ENCODE results near the gene SNAPC5. TPM values are rescaled to one million over a fixed set of nuclear protein-coding genes. Genes with fewer than 3 reads are reported as not detected.
A peak's percentile ranks its signal among the peaks of the same experiment; 100 is the strongest.

The SNAPC5 gene
- polyA plus RNA-seq, 3 donors, result 15.6 to 32.5 (median 30.2) TPM

DNA sequence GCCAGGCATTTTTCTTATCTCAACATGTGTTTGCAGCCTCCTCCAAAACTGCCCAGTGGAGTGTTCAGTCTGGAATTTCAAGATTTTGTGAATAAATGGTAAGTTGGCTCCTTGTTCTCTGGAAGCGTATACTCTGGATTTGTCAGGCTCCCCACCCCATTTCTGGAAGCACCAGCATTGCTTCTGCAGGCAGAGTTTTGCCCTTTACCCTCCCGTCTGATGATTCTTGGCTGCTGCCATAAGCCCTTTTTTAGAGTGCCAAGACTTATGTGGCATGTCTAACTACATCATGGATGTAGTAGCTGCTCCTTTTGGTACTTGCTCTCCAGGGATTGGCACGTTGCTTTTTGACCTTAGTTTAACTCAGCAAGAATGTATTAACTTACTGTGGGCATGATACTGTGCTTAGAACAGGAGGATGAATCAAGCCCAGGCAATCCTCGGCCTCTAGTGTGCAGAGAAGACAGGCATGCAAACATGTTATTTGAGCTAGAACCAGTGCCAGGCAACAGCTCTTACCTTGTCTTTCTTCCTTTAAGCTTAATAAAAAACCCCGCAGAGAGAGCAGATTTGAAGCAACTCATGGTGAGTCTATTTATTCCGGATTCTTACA lies 8.3 kb downstream of the SNAPC5 start:
- Histone ChIP-seq H3K27me3 (ENCODE audit: control insufficient read depth in 2 of 2, insufficient read depth in 2 of 2, low read length in 2 of 2) (no peaks in the 10 kb centered on the region), H4K20me1 (ENCODE audit: insufficient read depth, low read length) (peaks cover 49% of the 10 kb centered on the region), H3K4me3 (replicated peaks in 1 of 3; ENCODE audit: low read depth in 2 of 3, low read length in 3 of 3) (no peak overlapping the region), H3K4me1 (ENCODE audit: control insufficient read depth in 1 of 2, insufficient read depth in 2 of 2, low read length in 2 of 2) (peaks cover 17 to 21% of the 10 kb centered on the region in 2 donors), H3K79me2 (ENCODE audit: insufficient read depth, low read length) (peaks cover 18% of the 10 kb centered on the region), H2AFZ (ENCODE audit: insufficient read depth, low read depth, low read length, poor library complexity, severe bottlenecking) (no peak overlapping the region), H3K9me3 (replicated peaks in 1 of 2; ENCODE audit: control insufficient read depth in 1 of 2, insufficient read depth in 1 of 2, low read length in 2 of 2) (no peaks in the 10 kb centered on the region), H3K9ac (ENCODE audit: insufficient read depth, low read length, poor library complexity, severe bottlenecking) (no peak overlapping the region), H3K27ac (ENCODE audit: low read depth in 1 of 2, low read length in 2 of 2) (peak overlapping the region in 1 of 2 donors; percentile 7), H3K4me2 (replicated peaks; ENCODE audit: extremely low read depth, low read length, poor library complexity, severe bottlenecking) (no peak overlapping the region), H3K36me3 (replicated peaks in 1 of 2; ENCODE audit: control insufficient read depth in 1 of 2, insufficient read depth in 2 of 2, low read length in 2 of 2) (peaks cover 81 to 87% of the 10 kb centered on the region in 2 donors)
- DNase-seq, result no peak
- H3K36me3 Mint-ChIP-seq, result peaks cover 82 to 88% of the 10 kb centered on the region in 2 donors
- H3K4me1 Mint-ChIP-seq, result peaks cover 26% of the 10 kb centered on the region
- whole genome bisulfite sequencing (ENCODE audit: insufficient coverage), result 97% methylated on average over 5 of the region's 6 CpGs
- intact Hi-C loops (cut with micrococcal nuclease), result no loop called here
- H3K27me3 Mint-ChIP-seq (ENCODE audit: low read depth in 3 of 3), result peaks cover 0 to 2% (median 0%) of the 10 kb centered on the region in 3 donors
- TF ChIP-seq, protein P1, sequence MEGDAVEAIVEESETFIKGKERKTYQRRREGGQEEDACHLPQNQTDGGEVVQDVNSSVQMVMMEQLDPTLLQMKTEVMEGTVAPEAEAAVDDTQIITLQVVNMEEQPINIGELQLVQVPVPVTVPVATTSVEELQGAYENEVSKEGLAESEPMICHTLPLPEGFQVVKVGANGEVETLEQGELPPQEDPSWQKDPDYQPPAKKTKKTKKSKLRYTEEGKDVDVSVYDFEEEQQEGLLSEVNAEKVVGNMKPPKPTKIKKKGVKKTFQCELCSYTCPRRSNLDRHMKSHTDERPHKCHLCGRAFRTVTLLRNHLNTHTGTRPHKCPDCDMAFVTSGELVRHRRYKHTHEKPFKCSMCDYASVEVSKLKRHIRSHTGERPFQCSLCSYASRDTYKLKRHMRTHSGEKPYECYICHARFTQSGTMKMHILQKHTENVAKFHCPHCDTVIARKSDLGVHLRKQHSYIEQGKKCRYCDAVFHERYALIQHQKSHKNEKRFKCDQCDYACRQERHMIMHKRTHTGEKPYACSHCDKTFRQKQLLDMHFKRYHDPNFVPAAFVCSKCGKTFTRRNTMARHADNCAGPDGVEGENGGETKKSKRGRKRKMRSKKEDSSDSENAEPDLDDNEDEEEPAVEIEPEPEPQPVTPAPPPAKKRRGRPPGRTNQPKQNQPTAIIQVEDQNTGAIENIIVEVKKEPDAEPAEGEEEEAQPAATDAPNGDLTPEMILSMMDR (IDR thresholded peaks at IDR 0.05), result no peak
- no peak overlapping the region for H3K4me3 Mint-ChIP-seq
- peak overlapping the region in 2 of 7 donors; percentile 24 to 63 for H3K27ac Mint-ChIP-seq
- H3K9me3 Mint-ChIP-seq, result no peaks in the 10 kb centered on the region

DNA sequence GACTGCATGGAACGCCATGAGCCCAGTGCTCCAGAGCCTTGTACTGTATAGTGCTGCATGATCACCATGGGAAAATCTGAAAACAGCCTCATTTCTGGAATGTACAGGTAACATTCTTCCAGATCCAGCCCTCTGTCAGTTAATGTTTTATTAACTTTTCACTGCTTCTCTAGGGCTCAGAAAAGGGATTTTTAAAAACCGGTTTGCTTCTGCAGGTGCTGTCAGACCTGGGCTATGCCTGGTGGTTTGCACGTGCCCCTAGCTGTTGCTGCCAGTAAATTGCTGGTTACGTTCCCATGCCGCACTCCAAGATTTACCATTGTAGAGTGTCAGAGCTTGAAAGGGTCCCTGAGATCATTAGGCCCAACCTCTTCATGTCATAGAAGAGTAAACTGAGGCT lies 9.0 kb downstream of the SNAPC5 start:
- Histone ChIP-seq H3K27me3 (ENCODE audit: control insufficient read depth in 2 of 2, insufficient read depth in 2 of 2, low read length in 2 of 2) (no peaks in the 10 kb centered on the region), H3K9ac (ENCODE audit: insufficient read depth, low read length, poor library complexity, severe bottlenecking) (no peak overlapping the region), H3K79me2 (ENCODE audit: insufficient read depth, low read length) (peaks cover 18% of the 10 kb centered on the region), H3K4me1 (ENCODE audit: control insufficient read depth in 1 of 2, insufficient read depth in 2 of 2, low read length in 2 of 2) (peaks cover 9 to 18% of the 10 kb centered on the region in 2 donors), H3K27ac (ENCODE audit: low read depth in 1 of 2, low read length in 2 of 2) (no peak overlapping the region), H2AFZ (ENCODE audit: insufficient read depth, low read depth, low read length, poor library complexity, severe bottlenecking) (no peak overlapping the region), H3K4me2 (replicated peaks; ENCODE audit: extremely low read depth, low read length, poor library complexity, severe bottlenecking) (no peak overlapping the region), H4K20me1 (ENCODE audit: insufficient read depth, low read length) (peaks cover 57% of the 10 kb centered on the region), H3K9me3 (replicated peaks in 1 of 2; ENCODE audit: control insufficient read depth in 1 of 2, insufficient read depth in 1 of 2, low read length in 2 of 2) (no peaks in the 10 kb centered on the region), H3K36me3 (replicated peaks in 1 of 2; ENCODE audit: control insufficient read depth in 1 of 2, insufficient read depth in 2 of 2, low read length in 2 of 2) (peaks cover 82 to 90% of the 10 kb centered on the region in 2 donors), H3K4me3 (replicated peaks in 1 of 3; ENCODE audit: low read depth in 2 of 3, low read length in 3 of 3) (no peak overlapping the region)
- Mint-ChIP-seq H3K36me3 (peaks cover 83 to 93% of the 10 kb centered on the region in 2 donors), H3K27ac (peak overlapping the region in 1 of 7 donors; percentile 30), H3K4me1 (peaks cover 24% of the 10 kb centered on the region), H3K4me3 (no peak overlapping the region), H3K9me3 (peaks cover 0 to 3% (median 0%) of the 10 kb centered on the region in 7 donors), H3K27me3 (ENCODE audit: low read depth in 3 of 3) (peaks cover 0 to 4% (median 0%) of the 10 kb centered on the region in 3 donors)
- DNase-seq, result no peak
- intact Hi-C loops (cut with micrococcal nuclease), result no loop called here
- TF ChIP-seq, protein P1 (IDR thresholded peaks at IDR 0.05), result no peak
- 100% methylated on average over 5 of the region's 5 CpGs for WGBS (ENCODE audit: insufficient coverage)

All from CD14-positive monocyte (primary cell).